HepG2 (cell line): Measurements from ENCODE around the gene RIMS3. TPM values are rescaled to one million over a fixed set of nuclear protein-coding genes. Genes with fewer than 3 reads are reported as not detected.

Experiments used
- ATAC-seq: fragments of 200-7000 bp; cut with Tn5 transposase; 3 replicates; pipeline ENCODE4 v1.9.1; 2020; ENCODE audit warnings: mild to moderate bottlenecking, moderate library complexity
- BruUV-seq: library from RNA; stranded (reverse); fragments of 400-500 nt; replicated peaks from 2 replicates; lab custom pipeline; 2021; lab: Mats Ljungman, UMichigan
- CTCF ChIA-PET: fragments of 300-600 bp; formaldehyde crosslinking; extraction: SDS; loops from one replicate; lab custom pipeline; 2021; ENCODE audit warnings: low total read pairs, inconsistent platforms, low intra/inter-chr PET ratio; lab: Yijun Ruan, JAX
- POLR2A ChIA-PET: fragments of 350-600 bp; sonication (Branson Sonifier 250); formaldehyde crosslinking; loops from one replicate; lab custom pipeline; 2020; ENCODE audit warnings: antibody characterized with exemption, inconsistent platforms; lab: Yijun Ruan, JAX
- DNase-seq: peaks from one replicate; pipeline ENCODE4 v3.0.0-alpha.2; 2015; ENCODE audit warnings: low spot score
- FAIRE-seq: peaks from 3 replicates; lab custom pipeline; 2011; peaks lifted over from hg19 to GRCh38; lab: Jason Lieb, UNC
- H2AFZ ChIP-seq: one replicate; pipeline ENCODE4 v1.6.1; 2011; ENCODE audit warnings: low read length, inconsistent platforms
- H3K27ac ChIP-seq: fragments of 300-600 bp; 3 replicates; pipeline ENCODE4 v1.8.0; 2011; ENCODE audit warnings: mixed run types, mild to moderate bottlenecking, mixed read lengths, low read length, inconsistent platforms; ENCODE audit not compliant: insufficient read depth; ENCODE audit errors: extremely low read length
- H3K27me3 ChIP-seq, 2 experiments: fragments of 200-600 bp in 1 of 2; 2 replicates in 1 of 2; 3 replicates in 1 of 2; pipeline versions ENCODE4 v1.6.0 to v1.8.0; 2011; ENCODE audit warnings: low read length in 2 of 2, mild to moderate bottlenecking in 2 of 2, moderate library complexity in 2 of 2, inconsistent platforms in 1 of 2; ENCODE audit not compliant: insufficient read depth in 2 of 2, control insufficient read depth in 1 of 2
- H3K36me3 ChIP-seq, 2 experiments: fragments of 200-600 bp in 1 of 2; replicated peaks in 1 of 2; 2 replicates in 1 of 2; 3 replicates in 1 of 2; pipeline versions ENCODE4 v1.5.1 to v1.8.0; 2011; ENCODE audit warnings: low read length in 2 of 2, inconsistent platforms in 1 of 2; ENCODE audit not compliant: insufficient read depth in 2 of 2, control insufficient read depth in 1 of 2
- H3K4me1 ChIP-seq: 2 replicates; pipeline ENCODE4 v1.5.1; 2012; ENCODE audit warnings: low read length, inconsistent platforms; ENCODE audit not compliant: insufficient read depth
- H3K4me2 ChIP-seq: 2 replicates; pipeline ENCODE4 v1.6.0; 2011; ENCODE audit warnings: low read depth, low read length, inconsistent platforms
- H3K4me3 ChIP-seq, 3 experiments: fragments of 200-600 bp in 1 of 3; sonication (generic), shearing (Covaris generic) in 1 of 3; replicated peaks in 1 of 3; 2 replicates each; pipeline ENCODE4 v1.5.1; 2011 to 2016; ENCODE audit warnings: low read length in 3 of 3, inconsistent platforms in 2 of 3, low read depth in 2 of 3, mild to moderate bottlenecking in 2 of 3, control low read depth in 1 of 3, mixed read lengths in 1 of 3; ENCODE audit not compliant: insufficient read depth in 1 of 3
- H3K79me2 ChIP-seq: one replicate; pipeline ENCODE4 v1.6.1; 2011; ENCODE audit warnings: low read length, inconsistent platforms; ENCODE audit not compliant: insufficient read depth
- H3K9ac ChIP-seq: 2 replicates; pipeline ENCODE4 v1.6.0; 2011; ENCODE audit warnings: mild to moderate bottlenecking, low read depth, low read length, inconsistent platforms; ENCODE audit not compliant: insufficient read depth
- H3K9me3 ChIP-seq: 2 replicates; pipeline ENCODE4 v1.5.1; 2012; ENCODE audit warnings: mild to moderate bottlenecking, low read length
- H4K20me1 ChIP-seq: 2 replicates; pipeline ENCODE4 v1.6.0; 2011; ENCODE audit warnings: inconsistent platforms, mild to moderate bottlenecking, low read length, moderate library complexity; ENCODE audit not compliant: insufficient read depth
- FOSL2 ChIP-seq: sonication (generic); formaldehyde crosslinking; IDR thresholded peaks from 2 replicates; pipeline ENCODE4 v1.4.0; 2020; ENCODE audit warnings: missing genetic modification reagents
- HNF4G ChIP-seq, 2 experiments: sonication (generic) in 1 of 2; formaldehyde crosslinking in 1 of 2; IDR thresholded peaks; 2 replicates each; pipeline versions ENCODE4 v1.4.0 to v1.6.1; 2011 to 2020; ENCODE audit warnings: borderline replicate concordance in 2 of 2, low read depth in 2 of 2, mild to moderate bottlenecking in 2 of 2, low read length in 1 of 2, missing genetic modification reagents in 1 of 2, moderate library complexity in 1 of 2
- HNRNPK ChIP-seq: fragments of 200-400 bp; formaldehyde crosslinking; IDR thresholded peaks from 2 replicates; pipeline ENCODE4 v1.6.1; 2018; ENCODE audit warnings: low read length, low read depth, moderate library complexity, mild to moderate bottlenecking; ENCODE audit not compliant: poor library complexity, severe bottlenecking
- HOXA7 ChIP-seq: sonication (generic); formaldehyde crosslinking; IDR thresholded peaks from 2 replicates; pipeline ENCODE4 v1.8.1; 2022; ENCODE audit warnings: mild to moderate bottlenecking, missing genetic modification reagents, moderate library complexity
- KDM2A ChIP-seq: sonication (generic); formaldehyde crosslinking; IDR thresholded peaks from 2 replicates; pipeline ENCODE4 v1.4.0; 2020; ENCODE audit warnings: low read depth, missing genetic modification reagents, borderline replicate concordance
- NR2F6 ChIP-seq, 2 experiments: IDR thresholded peaks; 2 replicates each; pipeline ENCODE4 v1.6.1; 2016; ENCODE audit warnings: antibody characterized with exemption in 1 of 2, mild to moderate bottlenecking in 1 of 2
- PAWR ChIP-seq: sonication (generic); formaldehyde crosslinking; IDR thresholded peaks from 2 replicates; pipeline ENCODE4 v1.4.0; 2020; ENCODE audit warnings: missing genetic modification reagents, mild to moderate bottlenecking, borderline replicate concordance
- RFX5 ChIP-seq: IDR thresholded peaks from 2 replicates; pipeline ENCODE4 v1.6.1; 2011; ENCODE audit warnings: low read depth, low read length, improper control_type of control experiment
- SMARCE1 ChIP-seq: fragments of 450-650 bp; IDR thresholded peaks from 2 replicates; pipeline ENCODE4 v1.6.1; 2017; ENCODE audit warnings: borderline replicate concordance
- ZFP36 ChIP-seq: fragments of 150-350 bp; IDR thresholded peaks from 2 replicates; pipeline ENCODE4 v1.6.1; 2018; ENCODE audit warnings: borderline replicate concordance, low read length, low read depth; ENCODE audit not compliant: partially characterized antibody
- ZFP62 ChIP-seq: sonication (generic); formaldehyde crosslinking; IDR thresholded peaks from 2 replicates; pipeline ENCODE4 v1.4.0; 2020; ENCODE audit warnings: missing genetic modification reagents
- ZFP82 ChIP-seq: sonication (generic); formaldehyde crosslinking; IDR thresholded peaks from 2 replicates; pipeline ENCODE4 v1.5.1; 2020; ENCODE audit warnings: mild to moderate bottlenecking, missing genetic modification reagents, borderline replicate concordance
- ZKSCAN8 ChIP-seq: IDR thresholded peaks from 2 replicates; pipeline ENCODE4 v1.6.1; 2016; ENCODE audit warnings: borderline replicate concordance, missing genetic modification reagents, missing compliant biosample characterization
- ZNF20 ChIP-seq: sonication (generic); formaldehyde crosslinking; IDR thresholded peaks from 2 replicates; pipeline ENCODE4 v1.4.0; 2020; ENCODE audit warnings: mild to moderate bottlenecking, moderate library complexity, missing genetic modification reagents
- ZNF703 ChIP-seq: sonication (generic); formaldehyde crosslinking; IDR thresholded peaks from 2 replicates; pipeline ENCODE4 v1.5.1; 2020; ENCODE audit warnings: missing genetic modification reagents, mild to moderate bottlenecking, moderate library complexity, borderline replicate concordance
- WGBS: methylation state at CpG from one replicate; pipeline ENCODE4 v1.1.6; 2017; ENCODE audit warnings: low lambda C conversion rate; 5-methylcytosine and 5-hydroxymethylcytosine counted together
- in situ Hi-C: cut with HindIII; loops from 2 replicates; pipeline ENCODE4 v1.10.0; 2017; ENCODE audit warnings: low pct_unique_long_range_greater_than_20kb; ENCODE audit not compliant: extremely low pct_ligation_motif_present
- intact Hi-C: fragments of 100-400 bp; cut with micrococcal nuclease; formaldehyde crosslinking; loops from one replicate; pipeline ENCODE4 v1.10.0; 2022; ENCODE audit not compliant: unreplicated experiment
- polyA plus RNA-seq, 8 experiments: library from polyadenylated mRNA; depleted of rRNA in 3 of 8; stranded (reverse) in 7 of 8; unstranded in 1 of 8; fragments of >200 nt; fragmentation: Illumina TruSeq in 4 of 8; extraction: Trizol in 4 of 8; gene quantifications; 2 replicates each; pipeline versions ENCODE4 v1.2.1 to v1.2.3, GENCODE V29; 2011 to 2016; ENCODE audit warnings: low read depth in 4 of 8, missing spikeins in 1 of 8, mixed read lengths in 1 of 8; ENCODE audit not compliant: insufficient read depth in 1 of 8
- total RNA-seq, 5 experiments: library from RNA; depleted of rRNA; stranded (reverse); fragments of >200 nt; fragmentation: Illumina TruSeq; extraction: Trizol; gene quantifications; 2 replicates each; pipeline ENCODE4 v1.2.3, GENCODE V29; 2016; ENCODE audit warnings: low read depth in 1 of 5
- TF ChIP-seq, protein P1 (sequence below): sonication (generic); formaldehyde crosslinking; IDR thresholded peaks from 2 replicates; pipeline ENCODE4 v1.8.0; 2022; ENCODE audit warnings: mild to moderate bottlenecking, missing genetic modification reagents, moderate library complexity

RIMS3 gene
- total and polyA plus RNA-seq, 2 of the 13 experiments (the other 11 are each of a cell fraction or from before 2014, with no cell fraction given) = 2.1 to 5.4 TPM

DNA sequence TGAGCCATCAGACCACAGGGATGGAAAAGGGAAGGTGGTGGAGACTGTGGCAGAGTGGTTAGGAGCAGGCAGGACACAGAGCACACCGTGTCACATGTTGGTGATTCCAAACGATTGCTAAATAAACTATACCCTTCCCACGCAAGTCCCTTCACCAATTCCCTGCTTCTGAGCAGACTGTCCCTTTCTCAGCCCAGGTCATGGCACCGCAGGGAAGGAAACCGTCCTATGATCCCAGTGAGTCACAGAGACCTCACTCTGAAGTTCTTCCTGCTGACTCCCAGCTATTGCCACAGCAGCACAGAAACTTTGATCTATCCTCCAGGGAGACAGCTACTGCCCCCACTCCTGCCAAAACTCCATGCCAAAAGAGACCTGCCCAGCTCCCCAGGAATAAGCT, 19.2 kb downstream of the RIMS3 start (continued):
- no peak for TF ChIP-seq HOXA7 (CRISPR knock-in tag)
- no peak for TF ChIP-seq ZNF20 (CRISPR knock-in tag)
- TF ChIP-seq ZNF703 (CRISPR knock-in tag) = no peak
- TF ChIP-seq RFX5 = no peak
- no peak for TF ChIP-seq ZFP82 (CRISPR knock-in tag)
- no peak for TF ChIP-seq KDM2A (CRISPR knock-in tag)
- no peak for TF ChIP-seq PAWR (CRISPR knock-in tag)
- TF ChIP-seq, protein P1, sequence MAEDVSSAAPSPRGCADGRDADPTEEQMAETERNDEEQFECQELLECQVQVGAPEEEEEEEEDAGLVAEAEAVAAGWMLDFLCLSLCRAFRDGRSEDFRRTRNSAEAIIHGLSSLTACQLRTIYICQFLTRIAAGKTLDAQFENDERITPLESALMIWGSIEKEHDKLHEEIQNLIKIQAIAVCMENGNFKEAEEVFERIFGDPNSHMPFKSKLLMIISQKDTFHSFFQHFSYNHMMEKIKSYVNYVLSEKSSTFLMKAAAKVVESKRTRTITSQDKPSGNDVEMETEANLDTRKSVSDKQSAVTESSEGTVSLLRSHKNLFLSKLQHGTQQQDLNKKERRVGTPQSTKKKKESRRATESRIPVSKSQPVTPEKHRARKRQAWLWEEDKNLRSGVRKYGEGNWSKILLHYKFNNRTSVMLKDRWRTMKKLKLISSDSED = no peak
- TF ChIP-seq FOSL2 (CRISPR knock-in tag) = peak; percentile 81
- TF ChIP-seq ZFP62 (CRISPR knock-in tag) = no peak
- no peak for TF ChIP-seq NR2F6 (IDR thresholded peaks at IDR 0.05)
- peak; percentile 15; the same call in 1 of the 2 replicates for TF ChIP-seq NR2F6 (CRISPR knock-in tag; IDR thresholded peaks at IDR 0.05)
- peak; percentile 29; the same call in 1 of the 2 replicates for TF ChIP-seq HNF4G (IDR thresholded peaks at IDR 0.05; ENCODE audit: borderline replicate concordance, low read depth, low read length)
- TF ChIP-seq HNF4G (CRISPR knock-in tag; IDR thresholded peaks at IDR 0.05; ENCODE audit: borderline replicate concordance, low read depth) = no peak
- no peak for TF ChIP-seq SMARCE1
- TF ChIP-seq, all 625 proteins: peak for 12

DNA sequence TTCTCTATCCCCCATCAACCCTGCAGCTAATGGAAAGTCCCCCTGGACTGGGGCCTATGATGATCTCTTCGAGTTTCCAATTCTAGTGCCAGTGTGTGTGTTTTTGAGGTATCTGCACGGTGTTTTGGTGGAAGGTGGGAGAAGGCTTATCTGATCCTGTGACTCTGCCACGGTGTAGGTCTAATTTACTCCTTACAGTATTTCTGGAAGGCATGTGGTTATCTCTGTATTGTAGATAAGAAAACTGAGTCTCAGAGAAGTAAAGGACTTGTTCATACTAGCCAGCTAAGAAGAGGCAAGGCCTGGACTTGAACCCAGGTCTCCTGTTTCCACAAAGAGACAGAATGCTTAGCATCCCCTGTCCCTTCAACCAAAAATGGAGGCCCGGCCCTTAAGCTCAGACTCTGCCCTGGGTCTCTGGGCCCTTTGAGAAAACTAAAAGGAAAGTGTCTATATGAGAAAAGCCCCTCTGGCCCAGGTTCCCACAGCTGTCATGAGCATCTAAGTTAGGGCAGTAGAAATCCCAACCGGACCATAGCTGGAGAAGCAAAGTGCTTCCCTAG, 20.3 kb downstream of the RIMS3 start:
- no peak for FAIRE-seq
- in situ Hi-C loops = no loop called here

More for the DNA sequence above, 20.3 kb downstream of the RIMS3 start:
- Histone ChIP-seq H3K36me3 (no peaks in the 10 kb centered on the region; a peak in 1 of 5 replicates), H4K20me1 (no peaks in the 10 kb centered on the region)
- TF ChIP-seq ZKSCAN8 (no peak), ZFP36 (no peak), HNRNPK (no peak)
- TF ChIP-seq, all 625 proteins: peak for 0
- H3K27ac ChIP-seq = no peak overlapping the region
- H3K79me2 ChIP-seq = no peaks in the 10 kb centered on the region
- H3K9ac ChIP-seq = no peak overlapping the region
- ChIA-PET POLR2A (no interaction called here), CTCF (no interaction called here)
- H3K4me2 ChIP-seq = no peak overlapping the region
- BruUV-seq = no TSS peak
- WGBS = 73% methylated on average over 5 of the region's 5 CpGs
- H3K4me3 ChIP-seq = no peak overlapping the region
- DNase-seq = no peak
- H3K9me3 ChIP-seq = no peaks in the 10 kb centered on the region
- peaks cover 22% of the 10 kb centered on the region for H3K4me1 ChIP-seq
- ATAC-seq = no peak
- H2AFZ ChIP-seq = no peak overlapping the region
- intact Hi-C loops = no loop called here
- H3K27me3 ChIP-seq = no peaks in the 10 kb centered on the region
